Activated T-cell treated with anti-CD3 and anti-CD28 coated beads for 48 hours (primary cell): ENCODE results near the gene MGAT4B.

Experiments used
- DNase-seq: peaks from one replicate; pipeline ENCODE4 v3.0.0-alpha.2; 2020; ENCODE audit warnings: low read depth

MGAT4B gene

DNA sequence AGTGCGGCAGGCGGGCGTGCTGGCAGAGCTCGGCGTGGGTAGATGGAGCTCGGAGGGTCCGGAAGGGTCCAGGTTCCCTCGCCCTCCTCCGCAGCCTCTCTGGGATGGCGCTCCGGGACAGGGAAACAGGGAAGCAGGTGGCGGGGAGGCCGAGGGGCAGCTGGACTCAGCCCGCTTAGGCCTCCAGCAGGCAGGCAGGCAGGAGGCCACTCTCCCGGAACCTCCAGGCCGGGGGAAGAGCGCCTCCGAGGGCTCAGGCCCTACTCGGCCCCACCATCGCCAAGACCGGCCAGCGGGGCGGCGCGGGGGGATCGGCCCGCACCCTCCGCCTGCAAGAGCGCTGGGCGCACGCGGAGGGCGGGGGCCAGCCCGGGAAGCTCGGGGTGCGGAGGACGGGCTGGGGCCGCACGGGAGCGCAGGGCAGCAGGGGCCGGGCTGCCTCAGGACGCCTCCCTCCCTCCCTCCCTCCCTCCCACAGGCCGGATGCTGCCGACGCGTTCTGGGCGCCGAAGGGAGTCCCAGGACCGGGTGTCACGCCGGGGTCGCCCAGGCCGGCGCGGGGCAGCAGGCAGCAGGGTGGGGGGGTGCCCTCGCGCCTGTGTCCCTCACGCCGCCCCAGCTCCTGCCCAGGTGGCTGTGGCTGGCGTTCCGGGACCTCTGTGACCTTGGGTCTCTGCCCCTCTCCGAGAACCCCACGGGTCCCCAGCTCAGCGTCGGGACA is 977 bp downstream of the MGAT4B start:
- no peak for DNase-seq

DNA sequence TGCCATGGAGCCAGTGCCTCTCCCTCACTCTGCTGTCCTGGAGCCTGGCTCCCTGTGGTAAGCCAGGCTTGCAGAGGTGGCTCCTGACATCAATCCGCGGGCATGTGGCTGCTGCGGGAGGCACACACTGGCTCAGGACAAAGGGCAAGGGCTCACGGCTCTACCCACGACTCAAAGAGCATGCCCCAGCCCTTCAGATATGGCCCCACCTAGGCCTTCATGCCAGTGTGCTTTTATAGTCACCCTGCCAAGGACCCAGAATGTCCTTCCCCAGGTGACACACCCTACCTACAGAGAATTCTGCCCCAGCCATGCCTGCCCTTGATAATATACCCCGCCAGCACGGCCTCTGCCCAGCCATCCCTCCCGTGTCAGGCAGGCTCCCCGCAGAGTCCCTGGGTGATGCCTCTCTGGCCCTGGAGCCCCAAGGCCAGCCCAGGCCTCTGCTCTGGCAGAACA is 1.6 kb downstream of the MGAT4B start:
- no peak for DNase-seq

DNA sequence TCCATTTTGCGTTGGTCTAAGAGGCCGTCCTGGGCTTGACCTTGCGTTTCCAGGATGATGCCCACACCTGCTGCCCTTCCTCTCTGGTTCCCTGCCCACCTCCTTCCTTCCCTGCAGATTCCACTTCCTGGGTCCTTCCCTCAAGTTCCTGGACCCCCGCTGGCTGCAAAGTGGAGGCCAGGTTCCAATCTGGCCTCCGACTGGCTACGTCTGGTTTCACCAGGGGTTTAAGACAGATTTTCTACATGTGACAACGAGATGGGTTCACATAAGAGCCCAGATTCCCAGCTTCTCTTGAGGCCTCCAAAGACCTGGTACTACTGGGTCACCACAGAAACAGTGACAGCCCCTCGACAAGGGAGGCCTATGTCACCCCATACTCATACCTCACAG is 2.1 kb downstream of the MGAT4B start:
- DNase-seq = no peak

DNA sequence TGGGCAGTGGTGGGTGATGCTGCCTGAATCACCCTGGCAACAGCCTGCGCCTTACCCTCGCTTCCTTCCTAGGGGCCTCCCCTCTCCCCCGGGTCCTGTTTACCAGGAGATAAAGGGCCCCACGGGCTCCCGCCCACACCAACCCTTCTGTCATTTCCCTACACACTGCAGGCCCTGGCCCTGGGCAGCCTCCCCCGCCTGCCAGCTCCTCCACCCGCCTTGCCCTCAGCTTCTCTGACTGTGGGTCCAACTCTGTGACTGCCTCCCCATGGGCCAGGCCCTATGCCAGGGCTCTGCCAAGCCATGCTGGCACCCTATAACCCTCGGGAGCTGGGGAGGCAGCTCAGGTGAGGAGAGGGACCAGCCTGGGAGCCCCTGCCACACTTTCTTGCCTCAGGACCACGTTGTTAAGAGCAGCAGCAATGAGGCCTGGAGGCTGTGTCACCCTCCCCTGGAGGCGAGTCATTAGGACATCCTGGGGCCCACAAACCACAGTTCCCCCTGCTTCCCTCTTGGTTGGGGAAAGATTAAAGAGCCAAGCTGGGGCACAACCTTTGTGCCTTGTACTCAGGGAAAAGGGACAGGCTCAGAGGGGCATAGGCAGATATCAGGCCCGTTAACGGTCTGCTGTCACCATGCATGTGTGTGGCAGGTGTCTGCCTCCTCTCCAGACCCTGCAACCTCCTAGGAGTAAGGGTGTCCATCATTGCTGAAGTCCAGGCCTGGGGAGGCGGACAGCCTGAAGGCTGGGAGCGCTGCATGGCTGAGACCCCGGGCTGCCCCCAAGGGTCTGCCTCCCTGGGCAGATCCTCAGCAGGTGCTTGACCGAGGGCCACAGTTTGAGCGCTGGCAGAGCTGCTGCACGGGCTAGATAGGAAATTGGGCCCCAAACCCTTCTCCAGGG is 2.8 kb downstream of the MGAT4B start:
- DNase-seq = peak; percentile 57

DNA sequence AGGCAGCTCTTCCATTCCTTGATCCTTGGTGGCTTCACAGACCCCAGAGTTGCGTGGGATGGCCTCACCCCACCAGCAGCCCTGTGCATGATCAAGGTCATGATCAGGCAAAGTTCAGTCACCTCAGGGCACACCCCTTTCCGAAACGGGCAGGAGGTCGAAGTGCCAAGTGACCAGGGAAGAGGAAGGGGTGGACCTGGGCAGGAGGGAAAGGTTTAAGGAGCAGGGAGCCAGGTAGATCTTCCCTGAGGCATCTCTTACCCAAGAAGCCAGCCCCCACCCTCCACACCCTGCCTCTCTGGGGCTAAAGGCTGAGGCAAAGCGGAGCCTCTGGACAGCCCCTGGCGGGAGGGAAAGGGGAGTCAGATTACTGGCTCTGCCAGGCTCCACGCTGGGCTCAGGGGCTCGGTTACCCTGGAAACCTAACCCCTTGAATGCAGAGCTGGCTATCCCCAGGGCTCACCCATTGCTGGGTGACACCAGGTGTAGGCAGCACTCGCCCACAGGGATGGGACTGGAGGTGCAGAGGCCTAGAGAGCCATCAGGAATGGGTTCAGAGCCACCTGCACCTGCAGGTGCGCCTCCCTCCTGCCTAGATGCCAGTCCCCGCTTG is 3.6 kb downstream of the MGAT4B start:
- DNase-seq = no peak

DNA sequence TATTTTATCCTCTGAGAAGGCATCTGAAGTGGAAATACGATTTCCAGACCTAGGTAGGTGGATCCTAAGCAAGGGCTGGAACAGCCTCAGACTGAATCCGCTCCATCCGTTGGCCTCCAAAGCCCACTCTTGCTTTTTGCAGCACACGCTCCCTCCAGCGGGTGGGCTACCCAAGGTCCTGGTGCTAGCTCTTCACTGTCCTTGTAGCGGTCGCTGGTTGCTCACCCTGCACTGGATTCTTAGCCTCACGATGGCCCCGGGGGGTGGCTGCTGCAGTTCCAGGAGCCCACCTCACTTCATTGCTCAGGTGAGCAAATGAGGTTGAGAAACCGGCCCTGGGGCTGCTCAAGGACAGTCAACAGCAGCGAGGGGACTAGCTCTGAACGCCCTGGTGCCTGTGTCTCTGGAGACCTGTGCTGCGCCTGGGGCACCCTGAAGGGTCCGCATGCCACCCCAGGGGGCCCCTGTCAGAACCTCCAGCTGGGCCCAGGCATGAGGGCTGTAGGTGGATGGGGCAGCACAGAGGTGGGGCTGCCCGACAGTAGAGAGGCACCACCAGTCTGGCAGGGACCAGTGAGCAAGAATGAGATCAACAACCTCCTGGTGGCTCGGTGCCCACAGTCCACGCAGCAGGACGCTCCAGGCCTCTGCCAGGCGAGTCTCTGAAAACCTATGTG is 4.3 kb downstream of the MGAT4B start:
- no peak for DNase-seq

DNA sequence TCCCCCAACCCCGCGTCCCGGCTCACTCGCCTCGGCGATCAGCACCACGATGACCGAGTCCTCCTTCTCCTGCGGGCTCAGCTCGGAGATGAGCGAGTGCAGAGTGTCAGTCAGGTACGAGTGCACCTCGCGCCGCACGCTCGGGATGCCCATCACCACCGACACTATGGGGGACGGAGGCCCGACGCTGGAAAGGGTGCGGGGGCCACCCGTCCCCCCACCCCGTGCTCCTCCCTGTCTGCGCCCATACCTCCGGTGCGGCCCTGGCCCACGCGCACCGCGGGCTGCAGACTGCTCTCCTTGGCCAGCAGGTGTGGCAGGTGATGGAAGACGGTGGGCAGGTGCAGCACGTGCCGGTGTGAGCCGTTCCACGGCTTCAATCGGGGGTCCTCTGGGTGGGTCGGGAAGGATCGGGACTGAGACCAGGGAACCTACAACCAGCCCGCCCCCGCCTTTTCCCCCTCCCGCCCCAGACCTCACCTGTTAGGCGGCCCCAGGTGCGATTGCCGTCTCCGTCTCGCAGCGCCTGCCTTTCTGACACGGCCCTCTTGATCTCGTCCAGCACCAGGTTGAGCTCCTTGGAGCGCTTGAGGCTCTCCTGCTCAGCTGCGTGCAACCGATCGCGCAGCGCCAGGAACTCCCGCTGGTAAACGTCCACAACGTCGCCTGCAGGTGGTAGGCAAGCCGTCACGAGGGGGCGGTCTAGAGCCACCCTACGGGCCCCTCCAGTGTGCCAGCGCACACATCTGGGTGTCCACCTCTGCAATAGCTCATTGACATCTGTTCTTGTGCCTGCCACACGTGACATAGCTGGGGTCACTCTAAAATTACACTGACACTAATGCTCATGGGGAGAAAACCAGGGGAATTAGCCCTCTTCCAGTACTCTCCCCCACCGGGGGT is 5.1 kb downstream of the MGAT4B start:
- DNase-seq = peak; percentile 80

DNA sequence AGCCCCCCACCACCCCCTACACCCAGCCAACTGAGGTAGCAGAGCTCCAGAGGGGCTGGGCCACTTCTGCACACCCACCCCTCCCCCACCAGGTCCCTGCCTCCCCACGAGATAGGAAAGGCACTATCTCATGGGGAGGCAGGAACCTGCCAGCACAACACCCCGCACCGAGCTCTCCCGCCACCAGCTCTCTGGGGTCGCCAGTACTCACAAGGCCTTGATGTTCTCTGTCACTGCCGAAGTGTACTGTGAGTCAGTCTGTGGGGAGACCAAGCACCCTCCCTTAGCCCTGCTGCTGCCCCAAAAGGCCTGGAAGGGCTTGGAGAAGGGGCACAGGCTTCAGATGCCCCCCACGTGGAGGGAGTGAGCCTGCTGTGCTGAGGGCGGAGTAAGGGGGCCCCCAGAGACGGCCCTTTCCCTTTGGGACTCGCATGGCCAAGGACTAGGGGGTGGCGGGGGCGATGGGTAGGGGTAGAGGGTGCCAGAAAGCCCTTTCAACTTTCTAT is 5.9 kb downstream of the MGAT4B start:
- DNase-seq = no peak

DNA sequence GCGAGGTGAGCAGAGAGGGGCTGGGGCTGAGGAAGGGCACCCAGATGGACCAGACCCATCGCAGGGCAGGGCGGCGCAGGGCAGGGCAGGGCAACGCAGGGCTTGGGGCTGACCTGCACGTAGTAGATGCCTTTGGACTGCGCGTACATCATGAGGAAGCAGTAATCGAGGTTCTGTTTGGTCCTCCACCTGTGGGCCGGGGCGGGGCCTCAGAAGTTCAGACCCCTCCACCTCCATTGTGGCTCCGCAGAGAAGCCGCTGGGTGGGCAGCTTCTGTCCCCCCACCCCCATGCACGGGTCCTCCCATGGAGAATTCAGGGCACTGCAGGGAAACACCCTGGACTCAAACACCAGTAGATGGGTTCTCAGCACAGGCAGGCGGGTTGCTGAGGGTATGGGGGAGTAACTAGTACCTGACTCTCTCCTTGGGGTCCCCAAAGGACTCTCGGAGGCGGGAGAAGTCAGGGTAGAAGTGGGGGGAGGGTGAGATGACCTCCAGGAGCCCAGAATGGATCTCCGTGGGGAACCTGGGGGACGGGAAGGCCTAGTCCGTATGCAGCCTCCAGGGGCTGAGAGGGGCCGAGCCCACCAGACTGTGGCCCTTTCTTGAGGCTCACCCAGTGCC is 6.5 kb downstream of the MGAT4B start:
- no peak for DNase-seq

DNA sequence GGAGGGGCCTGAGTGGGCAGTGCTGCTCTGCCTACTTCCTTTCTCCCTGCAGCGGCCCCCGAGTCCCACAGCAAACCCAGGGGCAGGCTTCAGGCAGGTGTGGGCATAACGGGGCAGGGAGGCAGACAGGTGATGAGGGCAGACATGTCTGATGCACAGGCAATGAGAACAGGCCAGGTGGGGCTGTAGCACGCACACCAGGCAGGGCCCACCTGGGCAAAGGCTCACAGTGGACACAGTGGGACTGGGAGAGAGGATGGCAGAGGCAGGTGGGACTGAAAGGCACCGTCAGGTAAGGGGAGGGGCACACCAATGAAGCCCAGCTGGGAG is 7.1 kb downstream of the MGAT4B start:
- no peak for DNase-seq

DNA sequence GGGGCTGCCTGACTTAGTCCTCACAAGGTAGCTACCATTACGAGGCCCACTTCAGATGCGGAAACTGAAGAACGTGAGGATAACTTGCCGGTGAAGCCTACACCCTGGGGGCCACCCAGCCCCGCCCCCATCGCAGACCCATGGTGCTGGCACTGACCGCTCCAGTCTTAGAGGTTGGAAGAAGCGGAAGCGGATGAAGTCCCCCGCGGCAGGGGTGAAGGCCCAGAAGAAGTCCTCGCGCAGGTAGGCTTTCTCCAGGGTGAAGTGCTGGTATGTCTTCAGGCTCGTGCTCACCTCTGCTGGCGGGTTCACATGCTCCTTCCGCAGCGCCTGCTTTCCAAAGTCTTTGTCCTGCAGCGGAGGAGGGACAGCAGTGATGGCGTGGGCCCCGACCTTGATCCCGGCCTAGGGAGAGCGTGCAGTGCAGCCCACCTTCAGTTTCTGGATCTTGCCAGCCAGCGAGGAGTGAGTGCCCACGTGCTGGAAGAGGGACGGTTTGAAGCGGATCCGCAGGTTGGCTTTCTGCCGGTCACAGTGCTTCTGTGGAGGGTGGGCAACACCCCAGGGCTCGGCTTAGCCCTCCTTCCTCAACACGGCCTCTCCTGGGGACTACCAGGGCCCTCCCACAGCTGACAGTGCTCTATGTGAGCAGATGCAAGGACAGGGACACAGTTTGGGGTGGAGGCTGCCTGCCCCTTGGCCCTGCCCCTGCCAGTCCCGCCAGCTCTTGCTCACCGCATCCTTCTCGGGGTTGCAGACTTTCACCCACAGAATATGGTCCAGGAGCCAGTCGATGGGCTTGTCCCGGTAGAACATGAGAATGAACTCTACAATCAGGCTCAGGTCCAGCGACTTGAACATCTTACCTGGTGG is 7.7 kb downstream of the MGAT4B start:
- DNase-seq = no peak

DNA sequence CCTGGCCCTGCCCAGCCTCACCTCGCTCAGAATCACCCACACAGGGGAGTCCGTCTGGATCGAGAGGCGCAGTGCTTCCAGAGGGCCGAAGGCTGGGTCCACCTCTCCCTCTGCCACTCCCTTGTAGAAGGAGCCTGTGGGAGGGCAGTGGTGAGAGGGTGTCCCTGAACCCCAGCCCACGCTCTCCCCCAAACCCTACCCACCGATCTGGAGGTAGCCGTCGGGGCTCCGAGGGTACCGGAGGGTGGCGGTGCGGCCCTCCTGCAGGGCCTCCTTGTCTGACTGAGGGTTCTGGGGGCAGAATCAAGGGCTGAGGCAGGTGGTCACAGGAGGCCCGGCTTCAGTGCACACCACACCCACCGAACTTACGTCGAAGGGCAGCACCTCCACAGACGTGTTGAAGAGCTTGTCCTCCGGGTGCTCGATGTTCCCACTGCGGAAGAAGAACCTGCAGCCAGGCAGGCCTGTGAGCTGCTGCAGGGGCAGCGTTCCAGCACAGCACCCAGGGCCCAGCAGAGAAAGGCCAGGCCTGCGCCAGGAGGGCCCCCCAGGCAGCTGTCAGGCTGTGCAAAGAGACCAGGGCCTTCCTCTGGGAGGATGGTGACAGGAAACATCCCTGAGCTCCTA is 8.4 kb downstream of the MGAT4B start:
- no peak for DNase-seq

DNA sequence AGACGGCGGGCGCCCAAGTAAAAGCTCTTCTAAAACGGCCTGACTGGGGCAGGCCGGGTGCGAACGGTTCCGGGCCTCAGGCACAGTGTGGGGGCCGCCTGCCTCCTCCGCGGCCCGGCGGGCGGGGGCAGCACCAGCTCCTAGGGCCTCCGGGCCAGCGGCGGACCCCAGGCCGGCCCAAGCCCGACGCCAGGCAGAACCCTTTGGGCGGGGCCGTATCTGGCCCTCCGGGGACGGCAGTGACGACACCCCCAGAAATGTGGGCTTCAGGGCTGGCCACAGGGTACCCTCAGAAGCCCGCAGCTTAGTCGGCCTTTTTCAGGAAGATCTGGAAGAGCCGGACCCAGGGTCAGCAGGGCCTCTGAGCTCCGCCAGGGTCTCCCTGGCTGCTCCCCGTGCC is 8.9 kb downstream of the MGAT4B start:
- DNase-seq = no peak

DNA sequence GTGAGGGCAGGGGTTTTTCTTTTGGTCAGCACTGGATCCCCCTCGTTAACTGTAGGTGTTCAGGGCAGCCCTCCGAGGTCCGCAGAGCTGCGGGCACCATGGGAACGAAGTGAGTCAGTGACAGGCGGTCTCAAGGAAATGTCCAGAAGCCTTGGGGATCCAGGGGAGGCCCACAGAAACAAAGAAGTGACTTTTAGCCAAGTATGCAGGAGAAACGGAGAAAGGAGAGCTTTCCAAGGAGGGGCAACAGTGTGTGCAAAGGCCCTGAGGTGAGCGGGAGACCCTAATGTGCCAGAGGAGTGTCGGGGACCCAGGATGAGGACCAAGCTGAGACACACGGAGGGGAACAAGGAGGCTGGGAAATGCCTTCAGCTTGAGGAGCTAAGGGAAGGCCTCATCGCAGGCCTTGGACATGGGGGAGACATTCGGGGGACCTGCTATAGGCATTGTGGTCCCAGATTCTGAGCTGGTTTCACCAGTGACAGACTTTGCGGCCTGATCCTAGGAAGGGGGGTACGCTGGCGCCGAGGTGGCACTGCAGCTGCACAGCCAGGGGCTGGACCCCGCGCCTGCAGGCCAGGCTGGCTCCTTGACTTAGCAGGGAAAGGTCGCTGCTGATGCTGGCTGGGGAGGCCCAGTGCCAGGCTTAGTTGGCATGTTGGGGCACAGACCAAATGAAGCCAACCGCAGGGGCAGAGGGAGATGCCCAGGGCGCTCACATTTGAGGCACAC is 9.6 kb downstream of the MGAT4B start:
- no peak for DNase-seq

DNA sequence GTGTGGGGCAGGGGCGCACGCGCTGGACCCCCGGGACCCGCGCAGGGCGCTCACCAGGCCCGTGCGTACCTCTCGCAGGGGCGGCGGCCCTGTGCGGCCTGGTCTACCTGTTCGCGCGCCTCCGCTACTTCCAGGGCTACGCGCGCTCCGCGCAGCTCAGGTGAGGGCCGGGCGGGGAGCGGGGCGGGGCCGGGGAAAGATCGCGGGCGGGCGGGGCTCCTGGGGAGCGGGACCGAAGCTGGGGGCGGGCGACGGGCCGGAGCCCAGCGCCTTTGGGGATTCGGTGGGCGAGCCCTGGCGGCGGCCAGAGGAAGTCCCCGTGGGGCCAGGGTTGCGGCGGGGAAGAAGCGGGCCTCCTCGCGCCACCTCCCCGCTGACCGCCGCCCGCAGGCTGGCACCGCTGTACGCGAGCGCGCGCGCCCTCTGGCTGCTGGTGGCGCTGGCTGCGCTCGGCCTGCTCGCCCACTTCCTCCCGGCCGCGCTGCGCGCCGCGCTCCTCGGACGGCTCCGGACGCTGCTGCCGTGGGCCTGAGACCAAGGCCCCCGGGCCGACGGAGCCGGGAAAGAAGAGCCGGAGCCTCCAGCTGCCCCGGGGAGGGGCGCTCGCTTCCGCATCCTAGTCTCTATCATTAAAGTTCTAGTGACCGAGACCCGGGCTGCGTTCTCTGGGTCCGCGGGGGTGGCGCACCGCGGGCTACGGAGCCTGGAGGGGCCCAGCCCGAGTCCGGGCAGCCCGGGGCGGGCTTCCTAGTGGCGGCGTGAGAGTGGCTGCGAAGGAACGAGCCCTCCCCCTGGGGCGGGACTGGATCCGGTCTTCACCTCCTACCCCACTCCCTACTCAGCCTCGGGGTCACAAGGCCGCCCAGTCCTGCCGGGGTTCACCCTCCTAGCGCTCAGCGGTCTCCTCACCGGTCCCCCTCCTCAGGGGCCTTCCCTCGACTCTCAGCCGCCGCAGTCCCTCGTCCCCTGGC is 10.5 kb downstream of the MGAT4B start:
- DNase-seq = peak; percentile 71

DNA sequence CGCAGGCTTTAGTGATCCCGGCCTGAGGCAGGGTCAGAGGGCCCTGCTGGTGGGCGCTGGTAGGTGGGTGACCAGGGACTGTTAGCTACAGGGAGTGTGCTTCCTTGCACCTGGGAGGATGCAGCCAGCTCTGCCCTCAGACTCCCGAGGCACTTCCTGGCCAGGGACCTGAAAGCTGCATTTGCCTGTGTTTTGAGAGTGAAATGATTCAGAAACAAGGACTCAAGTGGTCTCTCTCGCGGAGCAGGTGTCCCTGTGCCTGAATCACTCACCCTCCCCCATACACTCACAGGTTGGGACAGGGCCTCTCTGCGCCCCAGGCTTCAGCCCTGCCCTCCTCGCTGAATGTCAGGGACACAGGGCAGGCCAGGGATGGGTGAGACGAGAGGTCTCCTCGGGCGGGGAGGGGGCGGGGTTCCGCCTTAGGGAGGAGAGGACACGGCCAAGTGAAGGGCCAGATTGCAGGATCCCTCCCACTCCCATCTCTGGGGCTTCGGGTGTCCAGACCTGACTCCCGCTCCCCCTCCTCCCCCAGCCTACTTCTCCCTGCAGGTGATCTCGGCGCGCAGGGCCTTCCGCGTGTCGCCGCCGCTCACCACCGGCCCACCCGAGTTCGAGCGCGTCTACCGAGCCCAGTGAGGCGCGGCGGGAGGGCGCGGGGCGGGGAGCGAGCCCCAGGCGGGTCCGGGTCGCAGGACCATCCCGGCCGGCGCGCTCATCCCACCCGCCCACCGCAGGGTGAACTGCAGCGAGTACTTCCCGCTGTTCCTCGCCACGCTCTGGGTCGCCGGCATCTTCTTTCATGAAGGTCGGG is 11.4 kb downstream of the MGAT4B start:
- DNase-seq = no peak
